ENCODE measurements around the gene ASCC2.
"Not testable (repeated sequence)": the region's sequence is repeated elsewhere in the genome, so short reads cannot be mapped to it uniquely, and the experiment has no call there.

ASCC2 gene

DNA sequence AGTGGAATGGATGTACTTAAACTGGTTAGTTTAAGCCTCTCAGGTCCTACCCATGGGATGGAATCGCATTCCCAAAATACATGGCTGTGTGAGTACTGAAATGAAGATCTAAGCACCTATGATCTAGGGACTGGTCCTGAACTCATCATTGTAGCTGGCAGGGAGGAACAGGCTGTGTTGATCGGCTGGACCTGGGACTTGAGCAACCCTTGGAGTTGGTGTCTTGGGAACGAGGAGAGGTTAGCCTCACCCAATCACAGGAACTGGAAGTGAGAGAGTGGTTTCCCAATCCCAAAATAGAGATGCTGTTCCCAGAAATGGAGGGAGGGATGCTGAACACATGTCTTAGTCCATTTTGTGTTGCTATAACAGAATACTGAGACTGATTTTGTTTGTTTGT lies 16.4 kb upstream of the ASCC2 start:
- no peaks in the 10 kb centered on the region for H3K27me3 ChIP-seq (replicated peaks; ENCODE audit: control insufficient read depth, insufficient read depth, low read length)
- DNase-seq (ENCODE audit: low read depth), result no peak
- H3K4me1 ChIP-seq (ENCODE audit: control insufficient read depth, insufficient read depth, low read length), result peaks cover 3% of the 10 kb centered on the region
- no peaks in the 10 kb centered on the region for H3K36me3 ChIP-seq (ENCODE audit: control insufficient read depth, insufficient read depth, low read length, severe bottlenecking)
- no peak overlapping the region for H3K4me3 ChIP-seq (ENCODE audit: low read length)
- H3K9ac ChIP-seq (ENCODE audit: low read length), result no peak overlapping the region
- H3K9me3 ChIP-seq (ENCODE audit: control insufficient read depth, low read length), result no peaks in the 10 kb centered on the region

DNA sequence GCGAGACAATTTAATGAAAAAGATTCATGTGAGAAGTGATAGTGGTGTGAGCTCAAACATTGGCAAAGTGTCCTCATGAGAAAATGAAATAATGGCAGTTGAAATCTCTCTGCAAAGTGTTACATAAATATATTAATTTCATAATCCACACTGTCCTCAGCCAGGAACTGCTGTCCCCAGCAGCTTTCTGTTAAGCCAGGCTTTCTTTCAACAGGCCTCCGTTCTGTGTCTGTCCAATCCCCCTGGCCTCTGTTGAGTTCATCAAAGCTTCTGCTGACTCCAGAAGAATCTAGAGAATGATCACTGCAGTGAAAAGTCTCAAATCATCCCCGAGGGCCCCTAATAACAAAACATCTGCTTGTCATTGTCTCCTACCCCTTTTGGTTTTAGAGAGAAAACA lies 10.0 kb upstream of the ASCC2 start:
- Histone ChIP-seq H3K4me3 (ENCODE audit: low read length) (peak overlapping the region; percentile 9), H3K27me3 (replicated peaks; ENCODE audit: control insufficient read depth, insufficient read depth, low read length) (no peaks in the 10 kb centered on the region), H3K9me3 (ENCODE audit: control insufficient read depth, low read length) (peaks cover 10% of the 10 kb centered on the region), H3K36me3 (ENCODE audit: control insufficient read depth, insufficient read depth, low read length, severe bottlenecking) (no peaks in the 10 kb centered on the region), H3K9ac (ENCODE audit: low read length) (peak overlapping the region; percentile 57), H3K4me1 (ENCODE audit: control insufficient read depth, insufficient read depth, low read length) (peaks cover 20% of the 10 kb centered on the region)
- no peak for DNase-seq (ENCODE audit: low read depth)

DNA sequence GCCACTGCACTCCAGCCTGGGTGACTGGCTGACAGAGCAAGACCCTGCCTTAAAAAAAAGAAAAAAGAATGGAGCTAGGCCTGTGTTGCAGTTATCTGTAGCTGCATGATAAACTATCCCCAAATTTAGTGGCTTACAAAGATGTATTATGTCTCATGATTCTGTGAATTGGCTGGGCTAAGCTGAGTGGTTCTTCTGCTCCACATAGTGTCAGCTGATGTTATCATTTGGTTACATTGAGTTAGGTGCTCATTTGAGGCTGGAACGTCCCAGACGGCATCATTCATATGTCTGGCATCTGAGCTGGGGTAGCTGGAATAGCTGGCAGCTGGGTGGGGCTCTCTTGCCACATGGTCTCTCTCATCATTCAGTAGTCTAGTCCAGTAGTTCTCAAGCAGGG lies 8.2 kb upstream of the ASCC2 start:
- Histone ChIP-seq H3K4me1 (ENCODE audit: control insufficient read depth, insufficient read depth, low read length) (peaks cover 31% of the 10 kb centered on the region), H3K9me3 (ENCODE audit: control insufficient read depth, low read length) (peaks cover 10% of the 10 kb centered on the region), H3K27me3 (replicated peaks; ENCODE audit: control insufficient read depth, insufficient read depth, low read length) (no peaks in the 10 kb centered on the region), H3K4me3 (ENCODE audit: low read length) (no peak overlapping the region), H3K9ac (ENCODE audit: low read length) (no peak overlapping the region), H3K36me3 (ENCODE audit: control insufficient read depth, insufficient read depth, low read length, severe bottlenecking) (no peaks in the 10 kb centered on the region)
- DNase-seq (ENCODE audit: low read depth), result no peak

DNA sequence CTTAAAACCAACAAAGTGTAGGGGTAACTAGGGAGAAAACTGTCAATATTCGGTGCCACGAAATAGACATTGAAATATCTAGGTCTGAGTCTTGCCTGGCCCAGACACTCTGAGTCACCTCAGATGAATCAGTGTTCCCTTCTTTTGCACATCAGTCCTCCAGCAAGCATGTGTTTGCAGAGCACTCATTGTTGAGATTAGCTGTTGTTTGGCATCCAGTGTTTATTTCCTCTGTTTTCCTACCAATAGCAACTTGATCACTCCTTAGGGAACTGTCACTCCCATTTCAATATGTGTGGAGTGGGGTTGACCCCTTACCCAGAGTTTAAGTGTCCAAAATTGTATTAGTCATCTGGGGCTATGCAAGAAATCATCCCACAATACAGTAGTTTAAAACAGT lies 4.7 kb upstream of the ASCC2 start:
- no peak overlapping the region for H3K4me3 ChIP-seq (ENCODE audit: low read length)
- H3K9me3 ChIP-seq (ENCODE audit: control insufficient read depth, low read length), result peaks cover 10% of the 10 kb centered on the region
- H3K9ac ChIP-seq (ENCODE audit: low read length), result peak overlapping the region; percentile 73
- H3K36me3 ChIP-seq (ENCODE audit: control insufficient read depth, insufficient read depth, low read length, severe bottlenecking), result no peaks in the 10 kb centered on the region
- H3K4me1 ChIP-seq (ENCODE audit: control insufficient read depth, insufficient read depth, low read length), result peaks cover 36% of the 10 kb centered on the region
- H3K27me3 ChIP-seq (replicated peaks; ENCODE audit: control insufficient read depth, insufficient read depth, low read length), result no peaks in the 10 kb centered on the region
- peak; percentile 81 for DNase-seq (ENCODE audit: low read depth)

DNA sequence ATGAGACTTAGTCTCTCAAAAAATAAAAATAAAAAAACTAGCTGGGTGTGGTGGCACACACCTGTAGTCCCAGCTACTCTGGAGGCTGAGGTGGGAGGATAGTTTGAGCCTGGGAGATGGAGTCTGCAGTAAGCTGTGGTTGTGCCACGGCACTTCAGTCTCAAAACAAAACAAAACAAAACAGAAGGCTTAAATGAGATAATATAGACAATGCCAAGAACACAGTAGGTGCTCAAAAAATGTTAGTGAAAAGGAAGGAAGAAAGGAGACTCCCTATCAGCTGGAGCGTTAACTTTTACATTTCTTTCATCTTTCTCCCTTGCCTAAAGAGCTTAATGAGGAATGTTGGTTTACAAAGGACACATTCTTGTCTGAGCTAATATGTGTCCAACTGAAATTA lies 4.1 kb upstream of the ASCC2 start:
- Histone ChIP-seq H3K36me3 (ENCODE audit: control insufficient read depth, insufficient read depth, low read length, severe bottlenecking) (no peaks in the 10 kb centered on the region), H3K9ac (ENCODE audit: low read length) (peak overlapping the region; percentile 73), H3K4me1 (ENCODE audit: control insufficient read depth, insufficient read depth, low read length) (peaks cover 36% of the 10 kb centered on the region), H3K4me3 (ENCODE audit: low read length) (no peak overlapping the region), H3K27me3 (replicated peaks; ENCODE audit: control insufficient read depth, insufficient read depth, low read length) (no peaks in the 10 kb centered on the region), H3K9me3 (ENCODE audit: control insufficient read depth, low read length) (peaks cover 10% of the 10 kb centered on the region)
- no peak for DNase-seq (ENCODE audit: low read depth)

DNA sequence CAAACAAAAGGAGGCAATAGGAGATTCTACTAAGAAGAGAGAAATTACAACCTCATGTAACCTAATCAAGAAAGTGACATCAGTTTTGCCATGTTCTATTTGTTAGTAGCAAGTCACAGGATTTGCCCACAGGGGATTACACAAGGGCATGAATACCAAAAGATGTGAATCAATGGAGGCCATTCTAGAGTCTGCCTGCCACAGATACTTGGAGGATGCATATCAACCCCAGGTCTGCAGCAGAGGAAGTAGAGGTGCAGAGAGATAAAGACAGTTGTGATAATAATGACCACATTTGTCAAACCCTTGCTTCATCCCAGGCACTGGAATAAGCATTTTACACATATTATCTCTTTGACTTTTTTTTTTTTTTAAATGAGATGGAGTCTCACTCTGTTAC lies 2.4 kb upstream of the ASCC2 start:
- Histone ChIP-seq H3K27me3 (replicated peaks; ENCODE audit: control insufficient read depth, insufficient read depth, low read length) (no peaks in the 10 kb centered on the region), H3K4me1 (ENCODE audit: control insufficient read depth, insufficient read depth, low read length) (peaks cover 40% of the 10 kb centered on the region), H3K4me3 (ENCODE audit: low read length) (no peak overlapping the region), H3K36me3 (ENCODE audit: control insufficient read depth, insufficient read depth, low read length, severe bottlenecking) (peaks cover 4% of the 10 kb centered on the region), H3K9me3 (ENCODE audit: control insufficient read depth, low read length) (no peaks in the 10 kb centered on the region), H3K9ac (ENCODE audit: low read length) (no peak overlapping the region)
- DNase-seq (ENCODE audit: low read depth), result no peak

DNA sequence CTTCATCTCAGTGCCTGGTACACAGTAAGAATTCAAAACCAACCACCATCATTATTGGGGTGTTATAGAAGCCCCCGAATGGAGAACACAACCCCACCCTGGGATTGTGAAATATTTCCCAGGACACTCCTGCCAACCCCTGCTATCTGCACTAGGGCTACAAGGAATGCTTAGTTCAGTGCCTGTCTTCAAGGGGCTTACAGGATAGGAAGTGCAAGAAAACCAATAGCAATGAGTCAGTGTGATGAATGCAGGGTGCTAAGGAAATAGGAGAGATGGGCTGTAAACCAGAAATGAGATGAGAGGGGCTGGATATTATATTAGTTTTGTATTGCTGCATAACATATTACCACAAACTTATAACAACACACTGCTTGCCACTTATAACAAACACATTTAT lies 965 bp upstream of the ASCC2 start:
- peak overlapping the region; percentile 90 for H3K4me3 ChIP-seq (ENCODE audit: low read length)
- no peak overlapping the region for H3K9ac ChIP-seq (ENCODE audit: low read length)
- H3K36me3 ChIP-seq (ENCODE audit: control insufficient read depth, insufficient read depth, low read length, severe bottlenecking), result peaks cover 9% of the 10 kb centered on the region
- no peak for DNase-seq (ENCODE audit: low read depth)
- no peaks in the 10 kb centered on the region for H3K9me3 ChIP-seq (ENCODE audit: control insufficient read depth, low read length)
- peaks cover 40% of the 10 kb centered on the region for H3K4me1 ChIP-seq (ENCODE audit: control insufficient read depth, insufficient read depth, low read length)
- H3K27me3 ChIP-seq (replicated peaks; ENCODE audit: control insufficient read depth, insufficient read depth, low read length), result no peaks in the 10 kb centered on the region

DNA sequence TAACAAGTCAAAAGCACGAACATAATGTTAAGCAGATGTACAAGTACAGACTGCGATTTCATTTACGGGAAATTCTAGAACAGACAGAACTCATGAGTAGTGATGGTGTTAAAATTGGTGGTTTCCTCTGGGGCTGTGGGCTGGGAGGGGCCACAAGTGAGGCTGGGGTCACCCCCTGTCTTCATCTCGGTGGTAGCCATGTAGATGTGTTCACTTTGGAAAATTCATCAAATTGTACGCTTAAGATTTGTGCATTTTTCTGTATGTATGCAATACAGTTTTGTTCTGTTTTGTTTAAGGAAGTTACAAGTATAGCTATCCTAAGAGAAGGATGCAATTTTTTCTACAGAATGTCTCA lies 504 bp upstream of the ASCC2 start:
- Histone ChIP-seq H3K4me3 (ENCODE audit: low read length) (peak overlapping the region; percentile 90), H3K36me3 (ENCODE audit: control insufficient read depth, insufficient read depth, low read length, severe bottlenecking) (peaks cover 12% of the 10 kb centered on the region)
- DNase-seq (ENCODE audit: low read depth), result no peak

DNA sequence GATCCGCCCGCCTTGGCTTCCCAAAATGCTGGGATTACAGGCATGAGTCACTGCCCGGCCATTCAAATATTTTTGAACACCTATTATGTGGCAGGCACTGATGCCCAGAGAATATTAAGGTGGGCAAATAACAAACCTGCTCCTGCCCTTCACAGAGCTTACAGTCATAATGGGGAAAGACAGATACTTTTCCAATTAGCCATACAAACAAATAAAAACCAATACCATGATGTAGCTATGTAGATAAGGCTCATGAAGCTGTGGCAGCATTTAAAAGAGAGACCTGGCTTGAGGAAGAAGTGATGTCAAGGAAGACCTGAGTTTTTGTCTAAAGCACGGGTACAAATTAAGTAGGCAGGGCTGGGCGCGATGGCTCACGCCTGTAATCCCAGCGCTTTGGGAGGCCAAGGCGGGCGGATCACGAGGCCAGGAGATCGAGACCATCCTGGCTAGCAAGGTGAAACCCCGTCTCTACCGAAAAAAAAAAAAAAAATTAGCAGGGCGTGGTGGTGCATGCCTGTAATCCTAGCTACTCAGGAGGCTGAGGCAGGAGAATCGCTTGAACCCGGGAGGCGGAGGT lies 1.2 kb downstream of the ASCC2 start:
- not testable (repeated sequence) for H3K9me3 ChIP-seq (ENCODE audit: control insufficient read depth, low read length); H3K27me3 ChIP-seq (replicated peaks; ENCODE audit: control insufficient read depth, insufficient read depth, low read length); DNase-seq (ENCODE audit: low read depth)
- Histone ChIP-seq H3K4me1 (ENCODE audit: control insufficient read depth, insufficient read depth, low read length) (peaks cover 35% of the 10 kb centered on the region), H3K36me3 (ENCODE audit: control insufficient read depth, insufficient read depth, low read length, severe bottlenecking) (peaks cover 21% of the 10 kb centered on the region), H3K4me3 (ENCODE audit: low read length) (peak overlapping the region; percentile 90), H3K9ac (ENCODE audit: low read length) (peak overlapping the region; percentile 90)

More for the DNA sequence above, 504 bp upstream of the ASCC2 start:
- no peaks in the 10 kb centered on the region for H3K27me3 ChIP-seq (replicated peaks; ENCODE audit: control insufficient read depth, insufficient read depth, low read length)
- no peaks in the 10 kb centered on the region for H3K9me3 ChIP-seq (ENCODE audit: control insufficient read depth, low read length)
- H3K9ac ChIP-seq (ENCODE audit: low read length), result peak overlapping the region; percentile 90
- H3K4me1 ChIP-seq (ENCODE audit: control insufficient read depth, insufficient read depth, low read length), result peaks cover 40% of the 10 kb centered on the region

DNA sequence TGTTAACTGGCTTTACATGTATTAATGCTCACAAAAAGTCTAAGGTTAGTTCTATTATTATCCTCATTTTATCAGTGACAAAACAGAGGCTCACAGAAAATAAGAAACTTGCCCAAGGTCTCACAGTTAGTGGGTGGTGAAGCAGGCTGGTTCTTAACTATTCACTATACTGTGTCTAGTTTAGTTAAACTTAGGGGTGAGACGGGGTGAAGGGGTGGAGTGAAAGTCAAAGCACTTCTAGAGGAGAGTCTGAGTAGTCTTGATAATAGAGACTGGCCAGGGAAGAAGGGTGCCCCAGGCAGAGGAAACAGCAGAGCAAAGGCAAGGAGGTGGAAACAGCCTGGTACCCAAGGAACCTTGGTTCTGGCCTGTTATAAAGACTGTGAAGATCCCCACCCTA lies 4.0 kb downstream of the ASCC2 start:
- peaks cover 43% of the 10 kb centered on the region for H3K36me3 ChIP-seq (ENCODE audit: control insufficient read depth, insufficient read depth, low read length, severe bottlenecking)
- no peaks in the 10 kb centered on the region for H3K9me3 ChIP-seq (ENCODE audit: control insufficient read depth, low read length)
- H3K4me3 ChIP-seq (ENCODE audit: low read length), result no peak overlapping the region
- no peaks in the 10 kb centered on the region for H3K27me3 ChIP-seq (replicated peaks; ENCODE audit: control insufficient read depth, insufficient read depth, low read length)
- peaks cover 41% of the 10 kb centered on the region for H3K4me1 ChIP-seq (ENCODE audit: control insufficient read depth, insufficient read depth, low read length)
- DNase-seq (ENCODE audit: low read depth), result no peak
- H3K9ac ChIP-seq (ENCODE audit: low read length), result no peak overlapping the region

DNA sequence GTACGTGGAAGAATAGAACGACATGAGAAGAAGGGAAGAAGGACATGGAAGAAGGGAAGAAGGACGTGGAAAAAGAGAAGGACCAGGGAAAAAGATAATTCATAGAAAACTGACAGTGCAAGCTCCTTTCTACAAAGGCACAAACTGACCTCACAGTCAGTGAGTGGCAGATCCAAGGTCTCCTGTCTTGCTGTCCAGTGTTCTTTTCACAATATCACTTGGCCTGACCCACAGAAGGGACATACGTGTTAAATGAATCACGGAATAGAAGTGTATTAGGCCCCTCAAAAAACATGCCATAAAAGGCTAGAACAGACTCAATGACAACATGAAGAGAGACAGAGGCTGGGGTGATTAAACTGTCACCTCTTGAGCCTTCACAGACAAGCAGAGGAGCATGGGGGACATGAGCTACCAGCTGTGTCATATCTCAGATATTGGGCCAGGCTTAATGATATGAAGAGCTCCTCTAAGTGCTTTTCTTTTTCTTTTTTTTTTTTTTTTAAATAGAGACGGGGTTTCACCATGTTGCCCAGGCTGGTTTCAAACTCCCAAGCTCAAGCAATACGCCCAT lies 4.6 kb downstream of the ASCC2 start:
- DNase-seq (ENCODE audit: low read depth), result no peak
- peaks cover 43% of the 10 kb centered on the region for H3K36me3 ChIP-seq (ENCODE audit: control insufficient read depth, insufficient read depth, low read length, severe bottlenecking)
- no peaks in the 10 kb centered on the region for H3K27me3 ChIP-seq (replicated peaks; ENCODE audit: control insufficient read depth, insufficient read depth, low read length)
- H3K4me1 ChIP-seq (ENCODE audit: control insufficient read depth, insufficient read depth, low read length), result peaks cover 35% of the 10 kb centered on the region
- no peaks in the 10 kb centered on the region for H3K9me3 ChIP-seq (ENCODE audit: control insufficient read depth, low read length)
- H3K9ac ChIP-seq (ENCODE audit: low read length), result no peak overlapping the region
- no peak overlapping the region for H3K4me3 ChIP-seq (ENCODE audit: low read length)

DNA sequence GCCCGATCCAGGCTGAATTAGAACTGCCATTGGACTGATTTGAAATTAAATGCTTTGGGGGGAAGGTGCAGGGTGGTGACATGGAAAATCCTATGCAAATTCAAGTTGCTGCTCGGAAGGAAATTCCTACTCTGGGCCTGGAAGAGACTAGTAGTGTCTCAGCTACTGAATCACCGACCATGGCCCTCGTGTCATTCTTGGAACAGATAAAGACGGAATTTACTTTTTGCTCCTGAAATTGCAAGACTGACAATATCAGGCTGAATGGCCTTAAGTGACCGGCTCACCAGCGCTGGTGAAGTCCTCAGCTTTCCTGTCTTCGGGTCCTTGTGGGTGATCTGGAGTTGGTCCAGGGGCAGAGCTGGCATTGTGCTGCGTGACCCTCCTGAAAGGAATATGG lies 6.1 kb downstream of the ASCC2 start:
- DNase-seq (ENCODE audit: low read depth), result no peak
- Histone ChIP-seq H3K27me3 (replicated peaks; ENCODE audit: control insufficient read depth, insufficient read depth, low read length) (no peaks in the 10 kb centered on the region), H3K4me1 (ENCODE audit: control insufficient read depth, insufficient read depth, low read length) (peaks cover 29% of the 10 kb centered on the region), H3K9ac (ENCODE audit: low read length) (no peak overlapping the region), H3K36me3 (ENCODE audit: control insufficient read depth, insufficient read depth, low read length, severe bottlenecking) (peaks cover 48% of the 10 kb centered on the region), H3K9me3 (ENCODE audit: control insufficient read depth, low read length) (no peaks in the 10 kb centered on the region), H3K4me3 (ENCODE audit: low read length) (no peak overlapping the region)

Data from adipocyte (in vitro differentiated cells).